ENCODE data around the gene TRAT1.

DNA sequence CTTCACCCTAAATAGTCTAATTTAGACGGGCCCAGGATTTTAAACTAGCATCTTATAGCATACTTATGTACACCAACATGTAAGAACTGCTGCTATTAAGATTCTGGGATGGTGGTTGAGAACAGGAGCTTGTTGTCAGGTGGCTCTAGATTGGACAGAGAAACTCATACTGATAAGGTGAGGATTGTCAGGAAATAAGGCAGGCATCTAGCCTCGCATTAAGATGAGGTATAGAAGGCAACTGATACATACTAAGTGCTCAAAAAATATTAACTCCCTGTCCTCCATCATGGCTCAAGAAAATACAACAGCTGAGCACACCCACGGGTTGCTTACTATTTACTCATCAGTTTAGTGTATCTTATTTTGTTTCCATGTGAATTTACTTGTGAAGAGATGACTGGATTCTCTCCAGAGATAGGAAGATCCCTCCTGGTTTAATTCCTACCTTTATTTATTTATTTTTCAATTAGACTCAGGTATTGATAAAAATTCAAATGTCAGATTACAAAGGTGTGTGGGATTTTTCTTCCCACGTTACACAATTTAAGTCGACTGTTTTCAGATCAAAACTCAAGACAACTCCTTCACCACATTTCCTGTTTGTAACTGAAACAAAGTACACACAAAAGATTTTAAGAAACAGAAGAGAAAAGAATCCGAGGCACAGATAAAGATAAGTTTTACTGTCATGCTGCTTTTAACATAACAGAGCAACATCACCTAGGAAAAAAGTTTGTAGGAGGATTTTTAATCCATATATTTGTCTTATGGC, at the start of gene TRAT1:
- TF ChIP-seq POLR2A (IDR thresholded peaks at IDR 0.05), result no peak
- TF ChIP-seq, protein P1, sequence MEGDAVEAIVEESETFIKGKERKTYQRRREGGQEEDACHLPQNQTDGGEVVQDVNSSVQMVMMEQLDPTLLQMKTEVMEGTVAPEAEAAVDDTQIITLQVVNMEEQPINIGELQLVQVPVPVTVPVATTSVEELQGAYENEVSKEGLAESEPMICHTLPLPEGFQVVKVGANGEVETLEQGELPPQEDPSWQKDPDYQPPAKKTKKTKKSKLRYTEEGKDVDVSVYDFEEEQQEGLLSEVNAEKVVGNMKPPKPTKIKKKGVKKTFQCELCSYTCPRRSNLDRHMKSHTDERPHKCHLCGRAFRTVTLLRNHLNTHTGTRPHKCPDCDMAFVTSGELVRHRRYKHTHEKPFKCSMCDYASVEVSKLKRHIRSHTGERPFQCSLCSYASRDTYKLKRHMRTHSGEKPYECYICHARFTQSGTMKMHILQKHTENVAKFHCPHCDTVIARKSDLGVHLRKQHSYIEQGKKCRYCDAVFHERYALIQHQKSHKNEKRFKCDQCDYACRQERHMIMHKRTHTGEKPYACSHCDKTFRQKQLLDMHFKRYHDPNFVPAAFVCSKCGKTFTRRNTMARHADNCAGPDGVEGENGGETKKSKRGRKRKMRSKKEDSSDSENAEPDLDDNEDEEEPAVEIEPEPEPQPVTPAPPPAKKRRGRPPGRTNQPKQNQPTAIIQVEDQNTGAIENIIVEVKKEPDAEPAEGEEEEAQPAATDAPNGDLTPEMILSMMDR (IDR thresholded peaks at IDR 0.05), result no peak
